Kidney (tissue), 14 donors: Measurements from ENCODE around the gene FBXL7. TPM values are rescaled to one million over a fixed set of nuclear protein-coding genes. Genes with fewer than 3 reads are reported as not detected.

ENCODE experiments used
- DNase-seq, 5 donors: peaks; one replicate each; pipeline ENCODE4 v3.0.0-alpha.2; 2013 to 2020
- FAIRE-seq: peaks from 2 replicates; lab custom pipeline; 2012; peaks lifted over from hg19 to GRCh38; lab: Jason Lieb, UNC
- H3K27ac ChIP-seq, 2 donors: one replicate each; pipeline ENCODE4 v1.7.0; 2013; ENCODE audit warnings: low read depth in 2 of 2, low read length in 2 of 2, inconsistent platforms in 1 of 2
- H3K27me3 ChIP-seq: one replicate; pipeline ENCODE4 v1.7.1; 2013; ENCODE audit warnings: low read length, inconsistent platforms; ENCODE audit not compliant: control insufficient read depth, insufficient read depth
- H3K36me3 ChIP-seq, 3 donors: one replicate each; pipeline versions ENCODE4 v1.7.0 to v1.7.1; 2013; ENCODE audit warnings: low read length in 3 of 3, control low read depth in 1 of 3, inconsistent platforms in 1 of 3; ENCODE audit not compliant: insufficient read depth in 3 of 3, control insufficient read depth in 2 of 3
- H3K4me1 ChIP-seq, 3 donors: one replicate each; pipeline versions ENCODE4 v1.7.0 to v1.7.1; 2013; ENCODE audit warnings: low read length in 3 of 3, inconsistent platforms in 1 of 3, low read depth in 1 of 3; ENCODE audit not compliant: control insufficient read depth in 2 of 3, insufficient read depth in 2 of 3
- H3K4me3 ChIP-seq, 3 donors: one replicate each; pipeline versions ENCODE4 v1.7.0 to v1.8.1; 2013; ENCODE audit warnings: low read length in 3 of 3, control low read depth in 1 of 3, inconsistent platforms in 1 of 3
- H3K9ac ChIP-seq, 3 donors: one replicate each; pipeline versions ENCODE4 v1.7.0 to v1.7.1; 2013; ENCODE audit warnings: low read length in 3 of 3, control low read depth in 1 of 3, inconsistent platforms in 1 of 3
- H3K9me3 ChIP-seq, 3 donors: one replicate each; pipeline versions ENCODE4 v1.7.0 to v1.7.1; 2013; ENCODE audit warnings: low read length in 3 of 3, control low read depth in 1 of 3, inconsistent platforms in 1 of 3; ENCODE audit not compliant: control insufficient read depth in 2 of 3, insufficient read depth in 1 of 3
- intact Hi-C: fragments of 100-400 bp; cut with DNase I; formaldehyde crosslinking; loops from one replicate; pipeline ENCODE4 v1.11.1; 2022
- polyA plus RNA-seq: library from polyadenylated mRNA; stranded (reverse); fragments of 350-450 nt; fragmentation: Illumina TruSeq; extraction: RNeasy Lipid Tissue Mini Kit (QIAGEN cat#74804); gene quantifications from one replicate; pipeline ENCODE4 v1.2.3, GENCODE V29; 2014; ENCODE audit warnings: low read depth, low replicate concordance; ENCODE audit not compliant: insufficient read depth
- total RNA-seq: library from RNA; stranded (reverse); fragmentation: NEBNext Ultra II Directional; extraction: Animal tissue kit (Norgen Biotek cat#: 25700); gene quantifications from one replicate; pipeline ENCODE4 v1.2.1, GENCODE V29; 2021
- TF ChIP-seq, protein P1 (sequence below): IDR thresholded peaks from 3 replicates; pipeline ENCODE4 v1.5.1; 2012; ENCODE audit warnings: mild to moderate bottlenecking, moderate library complexity, borderline replicate concordance; ENCODE audit not compliant: insufficient read depth; ENCODE audit errors: extremely low read depth
- donor health status: control.
- donor health status: control.
- donor health status: control.
- donor health status: control.
- donor health status: control.
- donor health status: DM: yes; HTN: yes; CAD: no.
- donor health status: Normal renal cell carcinoma (clear cell type).

Gene FBXL7
- total and polyA plus RNA-seq, 2 donors from 2014 or later = 3.9 to 6.1 TPM

DNA sequence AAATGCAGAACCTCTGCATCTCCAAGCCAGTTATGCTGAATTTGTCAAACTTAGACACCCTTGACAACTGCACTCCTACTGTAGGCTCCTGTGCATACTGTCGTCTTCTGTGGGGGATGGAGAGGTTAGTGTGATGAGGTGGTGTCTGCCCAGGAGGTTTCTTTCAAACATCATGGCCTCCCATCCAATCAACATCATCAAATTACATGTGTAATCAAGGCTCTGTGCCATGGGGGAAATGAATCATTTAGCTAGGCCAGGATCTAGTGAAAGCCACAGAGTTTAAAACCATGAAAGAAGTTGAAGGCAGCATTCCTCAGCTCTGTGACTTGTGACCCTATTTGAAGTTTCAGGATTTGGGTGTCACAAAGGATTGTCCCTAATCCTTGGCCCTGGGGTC, 439.0 kb downstream of the FBXL7 start:
- Histone ChIP-seq H3K9ac (no peak overlapping the region), H3K27me3 (no peaks in the 10 kb centered on the region), H3K9me3 (no peaks in the 10 kb centered on the region), H3K4me3 (no peak overlapping the region), H3K27ac (no peak overlapping the region), H3K36me3 (no peaks in the 10 kb centered on the region), H3K4me1 (no peaks in the 10 kb centered on the region)
- DNase-seq (no peak), FAIRE-seq (no peak)
- TF ChIP-seq, protein P1, sequence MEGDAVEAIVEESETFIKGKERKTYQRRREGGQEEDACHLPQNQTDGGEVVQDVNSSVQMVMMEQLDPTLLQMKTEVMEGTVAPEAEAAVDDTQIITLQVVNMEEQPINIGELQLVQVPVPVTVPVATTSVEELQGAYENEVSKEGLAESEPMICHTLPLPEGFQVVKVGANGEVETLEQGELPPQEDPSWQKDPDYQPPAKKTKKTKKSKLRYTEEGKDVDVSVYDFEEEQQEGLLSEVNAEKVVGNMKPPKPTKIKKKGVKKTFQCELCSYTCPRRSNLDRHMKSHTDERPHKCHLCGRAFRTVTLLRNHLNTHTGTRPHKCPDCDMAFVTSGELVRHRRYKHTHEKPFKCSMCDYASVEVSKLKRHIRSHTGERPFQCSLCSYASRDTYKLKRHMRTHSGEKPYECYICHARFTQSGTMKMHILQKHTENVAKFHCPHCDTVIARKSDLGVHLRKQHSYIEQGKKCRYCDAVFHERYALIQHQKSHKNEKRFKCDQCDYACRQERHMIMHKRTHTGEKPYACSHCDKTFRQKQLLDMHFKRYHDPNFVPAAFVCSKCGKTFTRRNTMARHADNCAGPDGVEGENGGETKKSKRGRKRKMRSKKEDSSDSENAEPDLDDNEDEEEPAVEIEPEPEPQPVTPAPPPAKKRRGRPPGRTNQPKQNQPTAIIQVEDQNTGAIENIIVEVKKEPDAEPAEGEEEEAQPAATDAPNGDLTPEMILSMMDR = no peak
- intact Hi-C loops = no loop called here

DNA sequence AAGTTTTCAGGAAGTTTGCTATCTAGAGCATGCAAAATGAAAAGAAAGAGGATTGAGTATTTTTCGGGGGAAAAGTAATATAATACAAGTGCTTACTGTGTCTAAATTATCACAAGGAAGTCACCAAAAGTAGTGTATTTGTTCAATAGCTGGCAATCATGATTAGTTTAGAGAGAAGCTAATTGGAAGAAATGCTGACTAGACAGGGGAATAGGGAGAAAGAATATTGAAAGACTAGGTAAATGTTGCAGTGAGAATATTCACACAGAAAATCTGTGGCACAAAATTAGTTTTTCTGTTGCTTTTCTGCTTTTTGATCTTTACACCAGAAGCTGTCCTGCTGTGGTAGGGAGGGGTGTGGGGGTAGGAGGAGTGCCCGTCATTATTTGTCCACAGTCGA, 440.9 kb downstream of the FBXL7 start:
- no peaks in the 10 kb centered on the region for H3K27me3 ChIP-seq
- TF ChIP-seq, protein P1 = no peak
- no peak overlapping the region for H3K4me3 ChIP-seq
- H3K4me1 ChIP-seq = no peaks in the 10 kb centered on the region
- no peak for FAIRE-seq
- no peak for DNase-seq
- H3K27ac ChIP-seq = no peak overlapping the region
- H3K9me3 ChIP-seq = no peaks in the 10 kb centered on the region
- no peaks in the 10 kb centered on the region for H3K36me3 ChIP-seq
- intact Hi-C loops = no loop called here
- no peak overlapping the region for H3K9ac ChIP-seq

DNA sequence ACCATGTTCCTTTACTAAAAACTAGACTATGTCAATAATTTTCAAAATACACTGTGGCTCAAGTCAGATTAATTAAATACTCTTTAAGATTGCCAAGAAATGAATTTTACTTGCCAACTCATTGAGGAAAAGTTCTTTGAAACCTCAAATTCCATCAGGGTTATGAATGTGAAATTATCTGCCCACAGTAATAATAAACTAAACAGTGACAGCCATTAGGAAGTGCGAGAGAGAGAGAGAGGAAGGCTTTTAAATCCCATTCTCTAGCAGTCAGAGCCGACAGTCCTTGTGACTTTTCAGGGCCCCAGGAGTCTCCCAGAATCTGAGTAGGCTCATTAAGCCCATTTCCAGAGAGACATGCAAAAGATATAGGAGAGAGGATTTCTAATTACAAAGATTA, 443.5 kb downstream of the FBXL7 start:
- no peak for FAIRE-seq

More for the DNA sequence above, 443.5 kb downstream of the FBXL7 start:
- Histone ChIP-seq H3K9ac (no peak overlapping the region), H3K36me3 (no peaks in the 10 kb centered on the region), H3K27ac (no peak overlapping the region), H3K27me3 (no peaks in the 10 kb centered on the region), H3K9me3 (no peaks in the 10 kb centered on the region), H3K4me1 (no peaks in the 10 kb centered on the region), H3K4me3 (no peak overlapping the region)
- DNase-seq = no peak
- TF ChIP-seq, protein P1 = no peak
- intact Hi-C loops = no loop called here
